HAP-1 (cell line): ENCODE measurements around the gene DSN1.

Experiments
- DNase-seq, 2 experiments: peaks; one replicate each; pipeline ENCODE4 v3.0.0-alpha.2; 2016 to 2020; ENCODE audit warnings: low spot score in 2 of 2
- H3K27me3 ChIP-seq: fragments of 250-450 bp; sonication (Bioruptor Pico); 2 replicates; pipeline ENCODE4 v1.5.1; 2020; ENCODE audit warnings: low read depth, mild to moderate bottlenecking, moderate library complexity
- H3K36me3 ChIP-seq: fragments of 250-450 bp; sonication (Bioruptor Pico); replicated peaks from 2 replicates; pipeline ENCODE4 v1.5.1; 2020; ENCODE audit warnings: mild to moderate bottlenecking
- H3K4me1 ChIP-seq: fragments of 250-450 bp; sonication (Bioruptor Pico); 2 replicates; pipeline ENCODE4 v1.5.1; 2020; ENCODE audit warnings: mild to moderate bottlenecking
- H3K4me3 ChIP-seq: fragments of 250-450 bp; sonication (Bioruptor Pico); 2 replicates; pipeline ENCODE4 v1.5.1; 2020; ENCODE audit warnings: mild to moderate bottlenecking, moderate library complexity
- H3K9me3 ChIP-seq: fragments of 250-450 bp; sonication (Bioruptor Pico); 2 replicates; pipeline ENCODE4 v1.5.1; 2020; ENCODE audit warnings: mild to moderate bottlenecking, moderate library complexity
- in situ Hi-C: fragments of 300-500 bp; cut with MboI; formaldehyde crosslinking; loops from 3 replicates; pipeline ENCODE4 v1.14.3; 2020; ENCODE audit warnings: low sequenced_read_pairs, inconsistent platforms, mixed read lengths

Gene DSN1

GRCh38 chr20:36785308-36785707 is 11.7 kb upstream of the DSN1 start:
- Histone ChIP-seq H3K27me3 (no peaks in the 10 kb centered on the region), H3K9me3 (no peaks in the 10 kb centered on the region), H3K36me3 (peaks cover 38% of the 10 kb centered on the region), H3K4me1 (no peaks in the 10 kb centered on the region), H3K4me3 (no peak overlapping the region)
- no peak for DNase-seq
- in situ Hi-C loops = no loop called here

- no peaks in the 10 kb centered on the region for H3K9me3 ChIP-seq
- no peak overlapping the region for H3K4me3 ChIP-seq
- H3K36me3 ChIP-seq = peaks cover 38% of the 10 kb centered on the region
- no peak for DNase-seq
- no peaks in the 10 kb centered on the region for H3K27me3 ChIP-seq
- in situ Hi-C loops = no loop called here
- H3K4me1 ChIP-seq = no peaks in the 10 kb centered on the region
Observed at GRCh38 chr20:36784900-36785299, 11.3 kb upstream of the DSN1 start.

- H3K4me1 ChIP-seq = no peaks in the 10 kb centered on the region
- H3K36me3 ChIP-seq = peaks cover 38% of the 10 kb centered on the region
- no peaks in the 10 kb centered on the region for H3K9me3 ChIP-seq
- DNase-seq = no peak
- H3K4me3 ChIP-seq = no peak overlapping the region
- in situ Hi-C loops = no loop called here
- no peaks in the 10 kb centered on the region for H3K27me3 ChIP-seq
Observed at GRCh38 chr20:36784116-36784515, 10.6 kb upstream of the DSN1 start.

- H3K27me3 ChIP-seq = no peaks in the 10 kb centered on the region
- no peak overlapping the region for H3K4me3 ChIP-seq
- H3K9me3 ChIP-seq = no peaks in the 10 kb centered on the region
- in situ Hi-C loops = no loop called here
- H3K4me1 ChIP-seq = no peaks in the 10 kb centered on the region
- peaks cover 12% of the 10 kb centered on the region for H3K36me3 ChIP-seq
- DNase-seq = no peak
Observed at GRCh38 chr20:36779656-36780025, 6.1 kb upstream of the DSN1 start.

- peaks cover 8% of the 10 kb centered on the region for H3K36me3 ChIP-seq
- H3K4me3 ChIP-seq = no peak overlapping the region
- peaks cover 5% of the 10 kb centered on the region for H3K4me1 ChIP-seq
- no peaks in the 10 kb centered on the region for H3K9me3 ChIP-seq
- no peaks in the 10 kb centered on the region for H3K27me3 ChIP-seq
- in situ Hi-C loops = no loop called here
- no peak for DNase-seq
Observed at GRCh38 chr20:36778831-36779655, 5.5 kb upstream of the DSN1 start.

- Histone ChIP-seq H3K4me1 (peaks cover 8% of the 10 kb centered on the region), H3K27me3 (no peaks in the 10 kb centered on the region), H3K4me3 (no peak overlapping the region), H3K9me3 (no peaks in the 10 kb centered on the region), H3K36me3 (no peaks in the 10 kb centered on the region; the same call in 1 of the 2 replicates)
- no peak for DNase-seq
- in situ Hi-C loops = no loop called here
Observed at GRCh38 chr20:36777576-36777975, 4.0 kb upstream of the DSN1 start.

GRCh38 chr20:36777167-36777566 is 3.6 kb upstream of the DSN1 start:
- no peak for DNase-seq
- Histone ChIP-seq H3K27me3 (no peaks in the 10 kb centered on the region), H3K36me3 (no peaks in the 10 kb centered on the region), H3K9me3 (no peaks in the 10 kb centered on the region), H3K4me1 (peaks cover 12% of the 10 kb centered on the region), H3K4me3 (no peak overlapping the region)
- in situ Hi-C loops = no loop called here

GRCh38 chr20:36775826-36776225 is 2.3 kb upstream of the DSN1 start:
- H3K4me1 ChIP-seq = peaks cover 12% of the 10 kb centered on the region
- peaks cover 5% of the 10 kb centered on the region for H3K36me3 ChIP-seq
- no peak overlapping the region for H3K4me3 ChIP-seq
- no peak for DNase-seq
- no peaks in the 10 kb centered on the region for H3K27me3 ChIP-seq
- no peaks in the 10 kb centered on the region for H3K9me3 ChIP-seq
- in situ Hi-C loops = no loop called here

GRCh38 chr20:36775196-36775595 is 1.6 kb upstream of the DSN1 start:
- H3K27me3 ChIP-seq = no peaks in the 10 kb centered on the region
- no peak overlapping the region for H3K4me3 ChIP-seq
- H3K36me3 ChIP-seq = peaks cover 11% of the 10 kb centered on the region
- peaks cover 12% of the 10 kb centered on the region for H3K4me1 ChIP-seq
- H3K9me3 ChIP-seq = no peaks in the 10 kb centered on the region
- DNase-seq = no peak
- in situ Hi-C loops = no loop called here

GRCh38 chr20:36773107-36773596 is 411 bp downstream of the DSN1 start:
- H3K4me3 ChIP-seq = peak overlapping the region; percentile 64
- DNase-seq = peak in 1 of 2 experiments; percentile 15
- no peaks in the 10 kb centered on the region for H3K9me3 ChIP-seq
- in situ Hi-C loops = no loop called here
- H3K27me3 ChIP-seq = no peaks in the 10 kb centered on the region
- peaks cover 18% of the 10 kb centered on the region for H3K4me1 ChIP-seq
- H3K36me3 ChIP-seq = peaks cover 22% of the 10 kb centered on the region

GRCh38 chr20:36770680-36771079 is 2.9 kb downstream of the DSN1 start:
- no peak for DNase-seq
- H3K36me3 ChIP-seq = peaks cover 33% of the 10 kb centered on the region
- no peak overlapping the region for H3K4me3 ChIP-seq
- no peaks in the 10 kb centered on the region for H3K27me3 ChIP-seq
- in situ Hi-C loops = no loop called here
- peaks cover 18% of the 10 kb centered on the region for H3K4me1 ChIP-seq
- H3K9me3 ChIP-seq = no peaks in the 10 kb centered on the region

GRCh38 chr20:36768768-36769430 is 4.7 kb downstream of the DSN1 start:
- no peaks in the 10 kb centered on the region for H3K27me3 ChIP-seq
- in situ Hi-C loops = no loop called here
- H3K9me3 ChIP-seq = no peaks in the 10 kb centered on the region
- no peak overlapping the region for H3K4me3 ChIP-seq
- peaks cover 12% of the 10 kb centered on the region for H3K4me1 ChIP-seq
- no peak for DNase-seq
- H3K36me3 ChIP-seq = peaks cover 39% of the 10 kb centered on the region

GRCh38 chr20:36761125-36761524 is 12.4 kb downstream of the DSN1 start:
- Histone ChIP-seq H3K9me3 (no peaks in the 10 kb centered on the region), H3K4me3 (no peak overlapping the region), H3K4me1 (no peaks in the 10 kb centered on the region), H3K27me3 (no peaks in the 10 kb centered on the region), H3K36me3 (peaks cover 54% of the 10 kb centered on the region)
- DNase-seq = no peak
- in situ Hi-C loops = no loop called here

- no peaks in the 10 kb centered on the region for H3K27me3 ChIP-seq
- no peak for DNase-seq
- in situ Hi-C loops = no loop called here
- H3K9me3 ChIP-seq = no peaks in the 10 kb centered on the region
- H3K36me3 ChIP-seq = peaks cover 58% of the 10 kb centered on the region
- H3K4me1 ChIP-seq = no peaks in the 10 kb centered on the region
- H3K4me3 ChIP-seq = no peak overlapping the region
Observed at GRCh38 chr20:36760647-36761046, 12.9 kb downstream of the DSN1 start.
